Heart left ventricle (tissue), 16 donors: Measurements from ENCODE around the gene LDHA. TPM values are rescaled to one million over a fixed set of nuclear protein-coding genes. Genes with fewer than 3 reads are reported as not detected.

Experiments
- ATAC-seq, 4 donors: fragments of 200-7000 bp; cut with Tn5 transposase; one replicate each; pipeline ENCODE4 v1.9.1; 2020 to 2022; ENCODE audit warnings: moderate library complexity in 4 of 4, mild to moderate bottlenecking in 3 of 4, moderate number of reproducible peaks in 1 of 4
- DNase-seq, 5 donors: peaks; one replicate each; pipeline ENCODE4 v3.0.0-alpha.2; 2020
- H3K27ac ChIP-seq, 12 donors: fragments of 200-600 bp; sonication (generic) in 4 of 12; one replicate each; pipeline versions ENCODE4 v1.5.0 to v1.8.0; 2016 to 2022; ENCODE audit warnings: mild to moderate bottlenecking in 2 of 12
- H3K27me3 ChIP-seq, 9 donors: fragments of 200-600 bp; sonication (generic) in 2 of 9; one replicate each; pipeline versions ENCODE4 v1.5.1 to v1.8.0; 2016 to 2022; ENCODE audit warnings: mild to moderate bottlenecking in 3 of 9
- H3K36me3 ChIP-seq, 9 donors: fragments of 200-600 bp; sonication (generic) in 2 of 9; one replicate each; pipeline versions ENCODE4 v1.5.0 to v1.8.0; 2018 to 2022; ENCODE audit warnings: mild to moderate bottlenecking in 2 of 9
- H3K4me1 ChIP-seq, 12 donors: fragments of 200-600 bp; sonication (generic) in 4 of 12; one replicate each; pipeline versions ENCODE4 v1.5.0 to v1.8.0; 2016 to 2022; ENCODE audit warnings: mild to moderate bottlenecking in 3 of 12
- H3K4me3 ChIP-seq, 12 donors: fragments of 200-600 bp; sonication (generic) in 4 of 12; one replicate each; pipeline versions ENCODE4 v1.5.0 to v1.8.0; 2017 to 2022; ENCODE audit warnings: mild to moderate bottlenecking in 9 of 12, moderate library complexity in 4 of 12
- H3K9me3 ChIP-seq, 12 donors: fragments of 200-600 bp; sonication (generic) in 4 of 12; one replicate each; pipeline versions ENCODE4 v1.5.0 to v1.8.0; 2016 to 2022; ENCODE audit warnings: mild to moderate bottlenecking in 1 of 12
- POLR2A ChIP-seq, 2 donors: fragments of 450-650 bp; IDR thresholded peaks; one replicate each; pipeline ENCODE4 v1.6.1; 2017; ENCODE audit warnings: antibody characterized with exemption in 2 of 2, mild to moderate bottlenecking in 2 of 2, moderate library complexity in 2 of 2
- WGBS, 4 donors: extraction: QIAGEN DNeasy Blood & Tissue Kit in 2 of 4; methylation state at CpG; one replicate each; pipeline versions ENCODE4 v1.1.5 to v1.1.7; 2013 to 2018; 5-methylcytosine and 5-hydroxymethylcytosine counted together
- intact Hi-C, 10 donors: fragments of 100-400 bp; cut with DNase I; formaldehyde crosslinking; loops; one replicate each; pipeline versions ENCODE4 v1.11.1 to v1.14.2; 2022
- polyA plus RNA-seq, 2 donors: library from polyadenylated mRNA; stranded (reverse); fragments of 200-250 nt; gene quantifications; one replicate each; pipeline ENCODE4 v1.2.3, GENCODE V29; 2013
- total RNA-seq, 9 donors: library from RNA; depleted of rRNA in 2 of 9; stranded (reverse); fragments of >200 nt in 2 of 9; fragmentation: NEBNext Ultra II Directional in 3 of 9; extraction: Animal tissue kit (Norgen Biotek cat#: 25700) in 3 of 9; gene quantifications; one replicate each; pipeline versions ENCODE4 v1.1.0 to v1.2.4, GENCODE V29; 2016 to 2023
- TF ChIP-seq, protein P1 (sequence below), 12 donors: fragments of 200-600 bp; sonication (generic) in 4 of 12; IDR thresholded peaks; one replicate each; pipeline versions ENCODE4 v1.5.0 to v1.8.0; 2018 to 2022; ENCODE audit warnings: antibody characterized with exemption in 12 of 12, mild to moderate bottlenecking in 5 of 12
- donor health status: ischemic (EF 13 %, LVEDD 7.1; RV severe dilation, severe dysfunction).
- donor health status: healthy with polysubstance abuse.
- donor health status: DM: no; HTN: yes; CAD: no.
- donor health status: DM: no; HTN: no; CAD: no.
- donor health status: ischemic (EF 25% LVEDD 6.9; RV normal size, moderate dysfunction).
- donor health status: ischemic (EF 25% LVEDD 5.7; RV mildly dilated, moderate dysfunction).
- donor health status: healthy.
- donor health status: DM: yes; HTN: yes; CAD: no.
- donor health status: ischemic (EF 35%, LVEDD 5.7; RV mildly dilated, moderate dysfunction).
- donor health status: nonischemic (EF 11% LVEDD 7.7; RV severe dilation, severe dysfunction).
- donor health status: DM: yes; HTN: yes; CAD: no.
- donor health status: PGD.
- donor health status: ischemic (EF 29% LVEDD 5.4; RV normal size, mild dysfunction).
- donor health status: nonischemic (EF 23%, LVEDD 6.1; RV moderate dilation, normal function).

LDHA gene
- total and polyA plus RNA-seq, 11 donors: 191 to 961 (median 322) TPM

DNA sequence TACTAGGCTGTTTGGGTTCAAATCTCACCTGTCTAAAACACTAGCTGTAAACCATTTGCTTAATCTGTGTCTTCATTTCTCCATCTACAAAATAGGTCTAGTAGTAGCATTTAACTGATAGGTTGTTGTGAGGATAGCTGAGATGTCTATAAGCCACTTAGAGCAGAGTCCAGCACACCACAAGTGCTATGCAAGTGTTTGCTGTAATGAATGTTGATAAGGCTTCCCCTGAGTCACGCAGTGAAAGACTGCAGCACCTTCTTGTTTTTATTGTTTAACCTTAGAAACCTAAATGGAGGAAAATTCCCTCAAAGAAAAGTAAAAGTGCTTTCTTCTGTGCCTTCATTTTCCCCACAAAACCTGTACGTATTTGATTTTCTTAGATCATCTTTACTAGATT is 23.1 kb upstream of the LDHA start:
- intact Hi-C loops: no loop called here
- no peak overlapping the region for H3K4me3 ChIP-seq
- DNase-seq (no peak), ATAC-seq (no peak)
- TF ChIP-seq POLR2A (IDR thresholded peaks at IDR 0.05): no peak
- TF ChIP-seq, protein P1, sequence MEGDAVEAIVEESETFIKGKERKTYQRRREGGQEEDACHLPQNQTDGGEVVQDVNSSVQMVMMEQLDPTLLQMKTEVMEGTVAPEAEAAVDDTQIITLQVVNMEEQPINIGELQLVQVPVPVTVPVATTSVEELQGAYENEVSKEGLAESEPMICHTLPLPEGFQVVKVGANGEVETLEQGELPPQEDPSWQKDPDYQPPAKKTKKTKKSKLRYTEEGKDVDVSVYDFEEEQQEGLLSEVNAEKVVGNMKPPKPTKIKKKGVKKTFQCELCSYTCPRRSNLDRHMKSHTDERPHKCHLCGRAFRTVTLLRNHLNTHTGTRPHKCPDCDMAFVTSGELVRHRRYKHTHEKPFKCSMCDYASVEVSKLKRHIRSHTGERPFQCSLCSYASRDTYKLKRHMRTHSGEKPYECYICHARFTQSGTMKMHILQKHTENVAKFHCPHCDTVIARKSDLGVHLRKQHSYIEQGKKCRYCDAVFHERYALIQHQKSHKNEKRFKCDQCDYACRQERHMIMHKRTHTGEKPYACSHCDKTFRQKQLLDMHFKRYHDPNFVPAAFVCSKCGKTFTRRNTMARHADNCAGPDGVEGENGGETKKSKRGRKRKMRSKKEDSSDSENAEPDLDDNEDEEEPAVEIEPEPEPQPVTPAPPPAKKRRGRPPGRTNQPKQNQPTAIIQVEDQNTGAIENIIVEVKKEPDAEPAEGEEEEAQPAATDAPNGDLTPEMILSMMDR (IDR thresholded peaks at IDR 0.05): no peak
- no peak overlapping the region for H3K27ac ChIP-seq
- H3K27me3 ChIP-seq: no peaks in the 10 kb centered on the region
- no peaks in the 10 kb centered on the region for H3K9me3 ChIP-seq
- 86 to 90% (median 86%) methylated on average over 2 of the region's 2 CpGs for WGBS, 4 donors
- H3K36me3 ChIP-seq: peaks cover 0 to 26% (median 16%) of the 10 kb centered on the region in 9 donors
- no peaks in the 10 kb centered on the region for H3K4me1 ChIP-seq

DNA sequence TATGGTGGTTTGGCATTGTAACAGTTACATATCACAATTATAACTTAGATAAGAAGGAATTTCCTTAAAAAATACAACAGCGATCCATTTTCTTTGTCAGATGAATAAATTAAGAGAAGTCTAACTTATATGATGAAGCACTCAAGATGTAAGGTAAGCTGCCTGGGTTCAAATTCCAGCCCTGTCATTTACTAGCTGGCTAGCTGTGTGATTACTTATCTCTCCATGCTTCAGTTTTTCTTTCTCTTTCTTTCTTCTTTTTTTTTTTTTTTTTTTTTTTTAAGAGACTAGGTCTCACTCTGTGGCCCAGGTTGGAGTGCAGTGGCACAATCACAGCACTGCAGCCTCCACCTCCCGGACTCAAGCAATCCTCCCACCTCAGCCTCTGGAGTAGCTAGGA is 22.2 kb upstream of the LDHA start:
- Histone ChIP-seq H3K9me3 (no peaks in the 10 kb centered on the region), H3K36me3 (peaks cover 0 to 17% (median 7%) of the 10 kb centered on the region in 9 donors), H3K4me3 (no peak overlapping the region), H3K4me1 (no peaks in the 10 kb centered on the region), H3K27me3 (no peaks in the 10 kb centered on the region), H3K27ac (no peak overlapping the region)
- DNase-seq (no peak), ATAC-seq (no peak)
- WGBS, 4 donors: 91 to 96% (median 96%) methylated on average over 2 of the region's 2 CpGs
- TF ChIP-seq, protein P1 (IDR thresholded peaks at IDR 0.05): no peak
- no peak for TF ChIP-seq POLR2A (IDR thresholded peaks at IDR 0.05)
- intact Hi-C loops: no loop called here

DNA sequence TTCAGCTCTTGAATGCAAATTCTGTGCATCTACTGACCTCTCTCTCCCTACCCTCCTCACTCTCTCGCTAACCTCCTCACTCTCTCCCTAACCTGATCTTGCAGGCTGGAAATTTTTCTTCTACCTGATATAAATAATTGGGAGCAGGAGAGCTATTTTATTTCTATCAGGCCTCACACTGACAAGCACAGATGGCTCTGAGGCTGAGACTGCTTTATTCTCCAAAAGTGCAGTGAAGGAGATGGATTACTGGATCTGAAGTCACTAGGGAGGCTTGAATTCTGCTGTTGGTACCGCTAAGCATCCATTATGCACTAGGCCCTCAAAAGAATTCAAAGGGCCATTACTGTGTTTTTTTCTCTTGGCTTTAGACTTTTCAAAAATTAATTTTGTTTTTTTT is 19.4 kb upstream of the LDHA start:
- Histone ChIP-seq H3K36me3 (no peaks in the 10 kb centered on the region), H3K9me3 (no peaks in the 10 kb centered on the region), H3K4me3 (no peak overlapping the region), H3K4me1 (no peaks in the 10 kb centered on the region), H3K27ac (no peak overlapping the region), H3K27me3 (no peaks in the 10 kb centered on the region)
- TF ChIP-seq POLR2A (IDR thresholded peaks at IDR 0.05): no peak
- TF ChIP-seq, protein P1 (IDR thresholded peaks at IDR 0.05): no peak
- intact Hi-C loops: no loop called here
- DNase-seq (no peak), ATAC-seq (no peak)
- WGBS, 4 donors: 89 to 95% (median 93%) methylated on average over 2 of the region's 2 CpGs

DNA sequence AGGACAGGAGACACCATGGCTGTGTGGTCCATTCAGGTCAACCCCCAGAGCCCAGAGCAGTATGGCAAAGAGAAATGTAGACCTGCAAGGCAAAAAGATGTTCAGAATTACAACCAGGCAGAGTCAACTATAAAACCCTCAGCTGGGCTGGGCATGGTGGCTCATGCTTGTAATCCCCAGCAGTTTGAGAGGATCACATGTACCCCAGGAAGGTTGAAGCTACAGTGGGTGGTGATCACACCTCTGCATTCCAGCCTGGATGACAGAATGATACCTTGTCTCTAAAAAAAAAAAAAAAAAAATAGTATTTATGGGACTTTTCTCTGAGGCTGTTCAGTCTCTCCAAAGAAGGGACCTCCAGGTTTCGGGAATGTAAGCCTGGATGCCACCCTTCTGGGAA is 18.4 kb upstream of the LDHA start:
- no peak overlapping the region for H3K27ac ChIP-seq
- 96 to 100% (median 100%) methylated on average over 1 of the region's 1 CpG for WGBS, 4 donors
- ATAC-seq: no peak
- H3K36me3 ChIP-seq: no peaks in the 10 kb centered on the region
- H3K27me3 ChIP-seq: no peaks in the 10 kb centered on the region
- DNase-seq: no peak
- H3K4me1 ChIP-seq: no peaks in the 10 kb centered on the region
- H3K4me3 ChIP-seq: no peak overlapping the region
- intact Hi-C loops: no loop called here
- no peaks in the 10 kb centered on the region for H3K9me3 ChIP-seq
- TF ChIP-seq POLR2A (IDR thresholded peaks at IDR 0.05): no peak
- TF ChIP-seq, protein P1 (IDR thresholded peaks at IDR 0.05): no peak
